Astrocyte (in vitro differentiated cells and primary cell): ENCODE measurements around the gene STK32B. TPM values are rescaled to one million over a fixed set of nuclear protein-coding genes. Genes with fewer than 3 reads are reported as not detected.

Source experiments
- DNase-seq: peaks from one replicate; pipeline ENCODE4 v3.0.0-alpha.2; 2010; ENCODE audit warnings: low read depth
- FAIRE-seq: peaks from 2 replicates; lab custom pipeline; 2011; peaks lifted over from hg19 to GRCh38; lab: Jason Lieb, UNC
- H2AFZ ChIP-seq: 2 replicates; pipeline ENCODE4 v1.6.0; 2012; ENCODE audit warnings: low read depth, low read length, inconsistent platforms
- H3K27ac ChIP-seq: 2 replicates; pipeline ENCODE4 v1.5.1; 2011; ENCODE audit warnings: low read depth, low read length, inconsistent platforms
- H3K27me3 ChIP-seq: 2 replicates; pipeline ENCODE4 v1.6.0; 2011; ENCODE audit warnings: low read length, inconsistent platforms; ENCODE audit not compliant: insufficient read depth
- H3K36me3 ChIP-seq: 2 replicates; pipeline ENCODE4 v1.5.1; 2011; ENCODE audit warnings: low read length, inconsistent platforms; ENCODE audit not compliant: insufficient read depth
- H3K4me1 ChIP-seq: 2 replicates; pipeline ENCODE4 v1.5.1; 2011; ENCODE audit warnings: low read length, inconsistent platforms; ENCODE audit not compliant: insufficient read depth
- H3K4me2 ChIP-seq: 2 replicates; pipeline ENCODE4 v1.6.0; 2012; ENCODE audit warnings: low read length, inconsistent platforms
- H3K4me3 ChIP-seq: 2 replicates; pipeline ENCODE4 v1.5.1; 2011; ENCODE audit warnings: low read depth, mild to moderate bottlenecking, low read length, inconsistent platforms; ENCODE audit not compliant: insufficient read depth
- H3K79me2 ChIP-seq: 2 replicates; pipeline ENCODE4 v1.6.0; 2012; ENCODE audit warnings: mild to moderate bottlenecking, low read length, inconsistent platforms; ENCODE audit not compliant: insufficient read depth
- H3K9ac ChIP-seq: 2 replicates; pipeline ENCODE4 v1.6.0; 2012; ENCODE audit warnings: mild to moderate bottlenecking, low read length, inconsistent platforms
- H3K9me3 ChIP-seq: 2 replicates; pipeline ENCODE4 v1.5.1; 2012; ENCODE audit warnings: low read depth, mild to moderate bottlenecking, low read length, inconsistent platforms; ENCODE audit not compliant: insufficient read depth
- H4K20me1 ChIP-seq: 2 replicates; pipeline ENCODE4 v1.6.0; 2012; ENCODE audit warnings: low read length, inconsistent platforms; ENCODE audit not compliant: insufficient read depth
- H3K27ac Mint-ChIP-seq: one replicate; pipeline ENCODE4 v1.8.0; 2021; ENCODE audit warnings: mild to moderate bottlenecking, mixed read lengths; ENCODE audit not compliant: unreplicated experiment
- H3K27me3 Mint-ChIP-seq: one replicate; pipeline ENCODE4 v1.8.0; 2021; ENCODE audit warnings: low read depth, mixed read lengths; ENCODE audit not compliant: unreplicated experiment
- H3K36me3 Mint-ChIP-seq: one replicate; pipeline ENCODE4 v1.8.0; 2021; ENCODE audit warnings: low read depth, mixed read lengths; ENCODE audit not compliant: unreplicated experiment
- H3K4me1 Mint-ChIP-seq: one replicate; pipeline ENCODE4 v1.8.0; 2021; ENCODE audit warnings: low read depth, mixed read lengths; ENCODE audit not compliant: unreplicated experiment
- H3K4me3 Mint-ChIP-seq: one replicate; pipeline ENCODE4 v1.8.0; 2021; ENCODE audit warnings: mild to moderate bottlenecking, moderate library complexity, mixed read lengths; ENCODE audit not compliant: unreplicated experiment
- H3K9me3 Mint-ChIP-seq: one replicate; pipeline ENCODE4 v1.8.0; 2021; ENCODE audit warnings: mild to moderate bottlenecking, mixed read lengths; ENCODE audit not compliant: unreplicated experiment
- CTCF ChIP-seq: IDR thresholded peaks from 2 replicates; pipeline ENCODE4 v1.5.1; 2011; ENCODE audit warnings: low read depth, mild to moderate bottlenecking, inconsistent platforms, low read length, moderate library complexity; ENCODE audit not compliant: insufficient read depth
- EZH2 ChIP-seq: IDR thresholded peaks from 2 replicates; pipeline ENCODE4 v1.6.1; 2012; ENCODE audit warnings: mild to moderate bottlenecking, low read length, inconsistent platforms; ENCODE audit not compliant: insufficient read depth
- total RNA-seq: library from RNA; stranded (reverse); gene quantifications from 2 replicates; pipeline ENCODE4 v1.2.1, GENCODE V29; 2021

The STK32B gene
- total RNA-seq, 1 donor from 2014 or later: 2.9 TPM

DNA sequence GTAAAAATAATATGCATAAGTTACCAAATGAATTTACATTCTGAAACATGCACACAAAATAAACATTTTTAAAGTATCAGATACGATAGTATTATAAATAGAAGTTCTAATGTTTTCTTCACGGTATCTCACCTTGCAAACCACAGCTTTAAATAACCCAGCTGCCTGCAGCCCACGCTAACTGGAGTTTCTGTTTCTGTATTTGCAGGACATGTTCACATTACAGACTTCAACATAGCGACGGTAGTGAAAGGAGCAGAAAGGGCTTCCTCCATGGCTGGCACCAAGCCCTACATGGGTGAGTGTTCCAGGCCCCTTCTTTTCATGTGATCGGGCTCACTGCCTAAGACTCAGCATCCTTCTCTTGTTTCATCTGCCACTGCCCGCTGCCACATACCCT lies 365.4 kb downstream of the STK32B start:
- no peaks in the 10 kb centered on the region for H3K27me3 ChIP-seq
- DNase-seq (no peak), FAIRE-seq (no peak)
- H3K4me2 ChIP-seq: no peak overlapping the region
- H3K36me3 ChIP-seq: no peaks in the 10 kb centered on the region
- no peak overlapping the region for H2AFZ ChIP-seq
- no peaks in the 10 kb centered on the region for H3K9me3 ChIP-seq
- H3K4me3 ChIP-seq: no peak overlapping the region
- H3K4me1 Mint-ChIP-seq: no peaks in the 10 kb centered on the region
- H3K4me1 ChIP-seq: no peaks in the 10 kb centered on the region
- peaks cover 21% of the 10 kb centered on the region for H3K9me3 Mint-ChIP-seq
- H4K20me1 ChIP-seq: no peaks in the 10 kb centered on the region
- TF ChIP-seq EZH2 (no peak), CTCF (no peak)
- peaks cover 14% of the 10 kb centered on the region for H3K27me3 Mint-ChIP-seq
- no peak overlapping the region for H3K27ac ChIP-seq
- no peak overlapping the region for H3K4me3 Mint-ChIP-seq
- no peak overlapping the region for H3K27ac Mint-ChIP-seq
- H3K9ac ChIP-seq: no peak overlapping the region
- H3K36me3 Mint-ChIP-seq: peaks cover 11% of the 10 kb centered on the region
- H3K79me2 ChIP-seq: no peaks in the 10 kb centered on the region

DNA sequence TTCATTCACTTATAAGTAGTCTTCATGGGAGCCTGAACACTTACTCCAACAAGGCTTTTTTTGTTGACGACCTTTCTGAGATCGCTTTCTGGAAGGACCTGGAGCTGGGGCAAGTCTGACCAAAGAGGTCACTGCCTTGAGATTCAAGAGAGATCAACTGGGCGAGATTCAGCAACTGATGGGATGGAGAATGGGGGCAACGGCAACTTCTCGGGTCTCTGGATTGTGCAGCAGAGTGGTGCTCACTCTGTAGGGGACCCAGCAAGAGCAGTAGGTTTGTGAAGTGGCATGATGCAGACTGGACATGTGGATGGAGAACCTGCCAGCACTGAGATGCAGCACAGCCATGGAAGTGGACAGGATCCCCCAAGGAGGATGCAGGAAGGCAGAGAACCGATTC lies 369.0 kb downstream of the STK32B start:
- FAIRE-seq: no peak
- TF ChIP-seq CTCF (no peak), EZH2 (no peak)
- H3K79me2 ChIP-seq: no peaks in the 10 kb centered on the region
- no peak for DNase-seq
- H3K4me3 ChIP-seq: no peak overlapping the region
- no peak overlapping the region for H3K27ac Mint-ChIP-seq
- H3K4me3 Mint-ChIP-seq: no peak overlapping the region
- no peaks in the 10 kb centered on the region for H3K27me3 ChIP-seq
- H3K4me1 ChIP-seq: no peaks in the 10 kb centered on the region
- H2AFZ ChIP-seq: no peak overlapping the region
- H3K9me3 Mint-ChIP-seq: peaks cover 21% of the 10 kb centered on the region
- no peaks in the 10 kb centered on the region for H4K20me1 ChIP-seq
- no peaks in the 10 kb centered on the region for H3K36me3 ChIP-seq
- peaks cover 18% of the 10 kb centered on the region for H3K27me3 Mint-ChIP-seq
- no peak overlapping the region for H3K4me2 ChIP-seq
- H3K9me3 ChIP-seq: no peaks in the 10 kb centered on the region
- peaks cover 11% of the 10 kb centered on the region for H3K36me3 Mint-ChIP-seq
- H3K4me1 Mint-ChIP-seq: no peaks in the 10 kb centered on the region
- no peak overlapping the region for H3K27ac ChIP-seq
- H3K9ac ChIP-seq: no peak overlapping the region

DNA sequence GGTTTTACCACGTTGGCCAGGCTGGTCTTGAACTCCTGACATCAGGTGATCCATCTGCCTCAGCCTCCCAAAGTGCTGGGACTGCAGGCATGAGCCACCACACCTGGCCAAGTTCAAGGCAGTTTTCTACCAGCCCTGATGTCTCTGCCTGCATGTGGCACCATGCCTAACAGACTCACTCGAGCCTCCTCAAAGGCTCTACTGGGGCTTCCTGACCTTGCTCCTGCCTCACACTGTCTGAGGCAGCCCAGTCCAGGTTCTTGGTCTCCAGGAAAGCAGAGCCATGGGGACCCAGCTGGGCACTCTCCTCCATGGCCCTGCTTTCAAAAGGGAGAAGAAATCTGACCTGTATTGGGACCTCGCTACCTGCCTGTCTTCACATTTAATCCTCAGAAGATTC lies 370.1 kb downstream of the STK32B start:
- peaks cover 19% of the 10 kb centered on the region for H3K27me3 Mint-ChIP-seq
- Histone ChIP-seq H3K4me3 (no peak overlapping the region), H3K27ac (no peak overlapping the region), H3K36me3 (no peaks in the 10 kb centered on the region), H3K4me2 (no peak overlapping the region), H3K9me3 (no peaks in the 10 kb centered on the region), H3K79me2 (no peaks in the 10 kb centered on the region), H2AFZ (no peak overlapping the region), H3K4me1 (no peaks in the 10 kb centered on the region), H4K20me1 (no peaks in the 10 kb centered on the region), H3K9ac (no peak overlapping the region), H3K27me3 (no peaks in the 10 kb centered on the region)
- no peak overlapping the region for H3K4me3 Mint-ChIP-seq
- DNase-seq (no peak), FAIRE-seq (no peak)
- H3K4me1 Mint-ChIP-seq: no peaks in the 10 kb centered on the region
- peaks cover 11% of the 10 kb centered on the region for H3K36me3 Mint-ChIP-seq
- TF ChIP-seq CTCF (no peak), EZH2 (no peak)
- H3K27ac Mint-ChIP-seq: no peak overlapping the region
- peaks cover 16% of the 10 kb centered on the region for H3K9me3 Mint-ChIP-seq
